Suprapubic skin (tissue), 4 donors: ENCODE measurements around the gene SMPX. TPM values are rescaled to one million over a fixed set of nuclear protein-coding genes. Genes with fewer than 3 reads are reported as not detected.

Experiments used
- DNase-seq, 2 donors: peaks; one replicate each; pipeline ENCODE4 v3.0.0-alpha.2; 2019; ENCODE audit warnings: low spot score in 2 of 2
- H3K27ac ChIP-seq: fragments of 200-600 bp; sonication (generic); one replicate; pipeline ENCODE4 v1.5.1; 2019
- H3K27me3 ChIP-seq: fragments of 200-600 bp; sonication (generic); one replicate; pipeline ENCODE4 v1.5.1; 2019
- H3K36me3 ChIP-seq: fragments of 200-600 bp; sonication (generic); one replicate; pipeline ENCODE4 v1.5.1; 2019
- H3K4me1 ChIP-seq: fragments of 200-600 bp; sonication (generic); one replicate; pipeline ENCODE4 v1.5.1; 2019
- H3K4me3 ChIP-seq: fragments of 200-600 bp; sonication (generic); one replicate; pipeline ENCODE4 v1.5.1; 2019; ENCODE audit warnings: mild to moderate bottlenecking
- H3K9me3 ChIP-seq: fragments of 200-600 bp; sonication (generic); one replicate; pipeline ENCODE4 v1.5.1; 2019
- CTCF ChIP-seq, 2 donors: fragments of 200-600 bp in 1 of 2; fragments of 450-650 bp in 1 of 2; sonication (generic) in 1 of 2; IDR thresholded peaks; one replicate each; pipeline ENCODE4 v1.5.1; 2016 to 2019; ENCODE audit warnings: antibody characterized with exemption in 2 of 2, mild to moderate bottlenecking in 1 of 2, moderate library complexity in 1 of 2
- EP300 ChIP-seq: sonication (generic); formaldehyde crosslinking; IDR thresholded peaks from one replicate; pipeline ENCODE4 v1.6.1; 2017; ENCODE audit warnings: antibody characterized with exemption
- POLR2A ChIP-seq, 2 donors: fragments of 450-650 bp; IDR thresholded peaks; one replicate each; pipeline ENCODE4 v1.6.1; 2017; ENCODE audit warnings: antibody characterized with exemption in 2 of 2, mild to moderate bottlenecking in 2 of 2, moderate library complexity in 2 of 2
- POLR2AphosphoS5 ChIP-seq, 3 donors: sonication (generic); formaldehyde crosslinking; IDR thresholded peaks; one replicate each; pipeline ENCODE4 v1.6.1; 2017; ENCODE audit warnings: antibody characterized with exemption in 3 of 3
- WGBS: methylation state at CpG from one replicate; pipeline ENCODE4 v1.1.5; 2018; 5-methylcytosine and 5-hydroxymethylcytosine counted together
- total RNA-seq, 4 donors: library from RNA; depleted of rRNA; stranded (reverse); fragments of >200 nt; gene quantifications; one replicate each; pipeline ENCODE4 v1.1.0, GENCODE V29; 2016

SMPX gene
- total RNA-seq, 4 donors from 2014 or later, result not detected

- no peak for DNase-seq
- WGBS, result 0% methylated on average over 1 of the region's 2 CpGs
These were observed 42.6 kb downstream of the SMPX start for GRCh38 chrX:21715337-21715736.

GRCh38 chrX:21711848-21712197 is 46.1 kb downstream of the SMPX start:
- Histone ChIP-seq H3K9me3 (no peaks in the 10 kb centered on the region), H3K27ac (no peak overlapping the region), H3K36me3 (no peaks in the 10 kb centered on the region), H3K4me3 (no peak overlapping the region), H3K4me1 (no peaks in the 10 kb centered on the region), H3K27me3 (no peaks in the 10 kb centered on the region)
- no peak for DNase-seq
- no peak for TF ChIP-seq POLR2AphosphoS5 (IDR thresholded peaks at IDR 0.05)
- WGBS, result 44% methylated on average over 2 of the region's 2 CpGs

More at GRCh38 chrX:21715337-21715736, 42.6 kb downstream of the SMPX start:
- H3K4me3 ChIP-seq, result no peak overlapping the region
- H3K27ac ChIP-seq, result no peak overlapping the region
- TF ChIP-seq POLR2AphosphoS5 (IDR thresholded peaks at IDR 0.05), result no peak
- no peak for TF ChIP-seq EP300
- TF ChIP-seq CTCF (IDR thresholded peaks at IDR 0.05), result no peak
- TF ChIP-seq POLR2A (IDR thresholded peaks at IDR 0.05), result no peak
- no peaks in the 10 kb centered on the region for H3K27me3 ChIP-seq
- no peaks in the 10 kb centered on the region for H3K9me3 ChIP-seq
- no peaks in the 10 kb centered on the region for H3K4me1 ChIP-seq
- H3K36me3 ChIP-seq, result no peaks in the 10 kb centered on the region

- Histone ChIP-seq H3K4me3 (no peak overlapping the region), H3K4me1 (no peaks in the 10 kb centered on the region), H3K27ac (no peak overlapping the region), H3K36me3 (no peaks in the 10 kb centered on the region), H3K27me3 (no peaks in the 10 kb centered on the region), H3K9me3 (no peaks in the 10 kb centered on the region)
- DNase-seq, result no peak
- 92% methylated on average over 4 of the region's 7 CpGs for WGBS
- TF ChIP-seq EP300 (no peak), POLR2A (IDR thresholded peaks at IDR 0.05) (no peak), CTCF (IDR thresholded peaks at IDR 0.05) (no peak), POLR2AphosphoS5 (IDR thresholded peaks at IDR 0.05) (no peak)
These were observed 46.6 kb downstream of the SMPX start for GRCh38 chrX:21711129-21711847.

- H3K4me3 ChIP-seq, result no peak overlapping the region
- DNase-seq, result no peak
- TF ChIP-seq POLR2AphosphoS5 (IDR thresholded peaks at IDR 0.05) (no peak), CTCF (IDR thresholded peaks at IDR 0.05) (no peak), EP300 (no peak), POLR2A (IDR thresholded peaks at IDR 0.05) (no peak)
- H3K9me3 ChIP-seq, result no peaks in the 10 kb centered on the region
- H3K27me3 ChIP-seq, result no peaks in the 10 kb centered on the region
- H3K36me3 ChIP-seq, result no peaks in the 10 kb centered on the region
- H3K27ac ChIP-seq, result no peak overlapping the region
- no peaks in the 10 kb centered on the region for H3K4me1 ChIP-seq
These were observed 49.8 kb downstream of the SMPX start for GRCh38 chrX:21708116-21708515.

GRCh38 chrX:21705225-21705624 is 52.7 kb downstream of the SMPX start:
- TF ChIP-seq EP300 (no peak), CTCF (IDR thresholded peaks at IDR 0.05) (no peak), POLR2A (IDR thresholded peaks at IDR 0.05) (no peak), POLR2AphosphoS5 (IDR thresholded peaks at IDR 0.05) (no peak)
- no peak for DNase-seq
- 72% methylated on average over 4 of the region's 4 CpGs for WGBS
- Histone ChIP-seq H3K4me1 (no peaks in the 10 kb centered on the region), H3K9me3 (no peaks in the 10 kb centered on the region), H3K27me3 (no peaks in the 10 kb centered on the region), H3K36me3 (no peaks in the 10 kb centered on the region), H3K27ac (no peak overlapping the region), H3K4me3 (no peak overlapping the region)

GRCh38 chrX:21702725-21703124 is 55.2 kb downstream of the SMPX start:
- H3K4me1 ChIP-seq, result no peaks in the 10 kb centered on the region
- no peaks in the 10 kb centered on the region for H3K36me3 ChIP-seq
- no peaks in the 10 kb centered on the region for H3K9me3 ChIP-seq
- TF ChIP-seq CTCF (IDR thresholded peaks at IDR 0.05), result no peak
- TF ChIP-seq POLR2AphosphoS5 (IDR thresholded peaks at IDR 0.05), result no peak
- no peak for TF ChIP-seq EP300
- no peak for TF ChIP-seq POLR2A (IDR thresholded peaks at IDR 0.05)
- no peaks in the 10 kb centered on the region for H3K27me3 ChIP-seq
- no peak for DNase-seq
- no peak overlapping the region for H3K27ac ChIP-seq
- H3K4me3 ChIP-seq, result no peak overlapping the region
- 74% methylated on average over 4 of the region's 4 CpGs for WGBS
